Skeletal muscle cell (primary cell): ENCODE data around the gene MORC4.

Experiments
- DNase-seq: peaks from one replicate; pipeline ENCODE4 v3.0.0-alpha.2; 2010; ENCODE audit warnings: low read depth
- H3K4me3 ChIP-seq: 2 replicates; pipeline ENCODE4 v1.5.1; 2011; ENCODE audit warnings: low read depth, mild to moderate bottlenecking, control low read depth, low read length, moderate library complexity

The MORC4 gene

GRCh38 chrX:106955004-106955772 lies 44.8 kb downstream of the MORC4 start:
- no peak overlapping the region for H3K4me3 ChIP-seq
- DNase-seq, result no peak

DNA sequence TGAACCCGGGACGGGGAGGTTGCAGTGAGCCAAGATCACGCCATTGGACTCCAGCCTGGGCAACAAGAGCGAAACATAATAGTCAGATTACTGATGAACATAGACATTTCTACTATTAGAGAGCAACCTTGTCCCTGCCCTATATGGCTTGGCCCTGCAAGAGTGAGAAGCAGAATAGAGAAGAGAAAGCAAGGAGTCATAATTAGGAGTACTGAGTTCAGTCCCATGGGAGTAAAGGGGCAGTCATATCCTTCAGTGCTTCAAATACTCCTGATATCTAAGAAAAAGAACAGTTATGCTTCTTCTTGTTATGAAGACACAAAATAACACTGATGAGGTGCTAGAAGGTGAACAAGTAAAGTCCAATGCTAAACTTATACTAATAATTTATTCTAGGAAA lies 46.0 kb downstream of the MORC4 start:
- no peak for DNase-seq
- no peak overlapping the region for H3K4me3 ChIP-seq

DNA sequence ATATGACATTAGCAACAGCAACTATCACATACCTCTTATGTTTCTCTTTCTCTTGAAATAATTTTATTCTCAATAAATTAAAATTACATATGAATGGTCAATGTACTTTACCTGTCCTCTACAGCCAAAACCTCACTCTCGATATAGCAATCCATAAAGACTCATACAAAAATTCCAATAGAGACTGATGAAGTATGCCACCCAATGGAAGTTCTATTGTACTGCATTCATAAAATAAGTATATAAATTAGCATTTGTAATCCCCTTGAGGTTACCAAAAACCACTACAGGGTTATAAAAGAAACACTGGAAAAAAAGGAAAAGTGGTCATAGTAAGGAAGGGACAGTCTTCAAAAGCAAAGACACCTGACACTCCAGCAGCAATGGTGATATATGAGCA lies 47.0 kb downstream of the MORC4 start:
- DNase-seq, result no peak
- H3K4me3 ChIP-seq, result no peak overlapping the region

DNA sequence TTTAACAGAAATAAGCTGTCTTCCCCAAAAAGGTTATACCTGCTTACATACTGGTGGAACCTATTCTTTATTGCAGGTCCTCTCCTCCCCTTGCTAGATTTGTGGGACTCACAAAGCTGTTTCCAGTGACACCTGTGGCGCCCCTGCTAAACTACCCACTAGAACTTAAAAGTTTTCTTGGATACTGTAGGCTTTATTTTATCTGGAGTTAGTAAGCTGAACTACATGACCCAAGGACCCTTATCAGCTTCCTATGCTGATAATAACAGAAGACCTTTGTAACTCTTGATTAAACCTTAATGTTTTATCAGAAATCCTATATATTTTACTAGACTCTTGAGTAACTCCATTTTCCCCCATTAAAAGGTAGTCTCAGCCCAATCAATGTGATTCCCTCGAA lies 47.5 kb downstream of the MORC4 start:
- H3K4me3 ChIP-seq, result no peak overlapping the region
- no peak for DNase-seq

GRCh38 chrX:106952089-106952488 lies 47.9 kb downstream of the MORC4 start:
- H3K4me3 ChIP-seq, result no peak overlapping the region
- DNase-seq, result no peak

- no peak for DNase-seq
- no peak overlapping the region for H3K4me3 ChIP-seq
Measured at GRCh38 chrX:106951230-106951629, 48.8 kb downstream of the MORC4 start.

DNA sequence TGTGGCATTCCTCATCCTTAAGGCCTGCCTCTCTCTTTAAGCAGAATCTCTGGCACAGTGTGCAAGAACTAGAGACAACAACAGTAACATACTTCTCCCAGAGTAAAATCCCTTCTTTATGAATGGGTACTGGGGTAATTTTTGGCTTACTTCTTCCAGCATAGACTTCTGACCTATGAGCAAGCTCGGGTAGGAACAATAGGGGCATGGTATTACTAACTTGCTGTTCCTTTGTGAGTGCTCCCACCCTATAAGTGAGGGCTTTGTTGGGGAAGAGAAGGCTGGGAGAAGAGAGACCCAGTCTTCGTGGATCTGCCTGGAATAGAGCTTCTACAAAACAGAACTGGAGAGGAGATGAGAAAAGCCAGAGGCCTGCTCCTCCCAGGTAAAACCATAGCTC lies 49.6 kb downstream of the MORC4 start:
- no peak for DNase-seq
- H3K4me3 ChIP-seq, result no peak overlapping the region

GRCh38 chrX:106949366-106949765 lies 50.6 kb downstream of the MORC4 start:
- H3K4me3 ChIP-seq, result no peak overlapping the region
- DNase-seq, result no peak

DNA sequence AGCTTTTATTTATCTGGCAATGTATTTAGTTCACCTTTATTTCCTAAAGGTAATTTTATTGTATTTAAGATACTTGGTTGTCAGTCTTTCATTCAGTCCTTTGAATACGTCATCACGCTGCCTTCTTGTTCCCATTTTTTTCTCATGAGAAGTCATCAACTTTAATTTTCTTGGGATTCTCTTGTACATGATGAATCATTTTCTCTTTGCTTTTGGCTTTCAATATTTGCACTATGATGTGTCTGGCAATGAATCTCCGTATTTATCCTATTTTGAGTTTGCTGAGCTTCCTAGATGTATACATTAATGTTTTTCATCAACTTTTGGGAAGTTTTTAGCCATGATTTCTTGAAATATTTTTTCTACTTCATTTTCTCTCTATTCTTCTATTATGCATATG lies 51.4 kb downstream of the MORC4 start:
- no peak overlapping the region for H3K4me3 ChIP-seq
- DNase-seq, result no peak

DNA sequence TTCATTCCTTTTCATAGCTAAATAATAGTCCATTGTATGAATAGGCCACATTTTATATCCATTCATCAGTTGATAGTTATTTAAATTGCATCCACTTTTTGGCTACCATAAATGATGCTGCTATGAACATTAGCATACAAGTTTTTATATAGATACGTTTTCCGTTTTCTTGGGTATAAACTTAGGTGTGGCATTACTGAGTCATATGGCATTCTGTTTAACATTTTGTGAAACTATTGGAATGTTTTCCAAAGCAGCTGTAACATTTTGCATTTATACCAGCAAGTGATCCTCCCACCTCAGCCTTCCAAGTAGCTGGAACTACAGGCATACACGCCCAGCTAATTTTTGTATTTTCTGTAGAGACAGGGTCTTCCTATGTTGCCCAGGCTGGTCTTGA lies 53.5 kb downstream of the MORC4 start:
- DNase-seq, result no peak
- no peak overlapping the region for H3K4me3 ChIP-seq

GRCh38 chrX:106940068-106940467 lies 59.9 kb downstream of the MORC4 start:
- DNase-seq, result no peak
- no peak overlapping the region for H3K4me3 ChIP-seq

DNA sequence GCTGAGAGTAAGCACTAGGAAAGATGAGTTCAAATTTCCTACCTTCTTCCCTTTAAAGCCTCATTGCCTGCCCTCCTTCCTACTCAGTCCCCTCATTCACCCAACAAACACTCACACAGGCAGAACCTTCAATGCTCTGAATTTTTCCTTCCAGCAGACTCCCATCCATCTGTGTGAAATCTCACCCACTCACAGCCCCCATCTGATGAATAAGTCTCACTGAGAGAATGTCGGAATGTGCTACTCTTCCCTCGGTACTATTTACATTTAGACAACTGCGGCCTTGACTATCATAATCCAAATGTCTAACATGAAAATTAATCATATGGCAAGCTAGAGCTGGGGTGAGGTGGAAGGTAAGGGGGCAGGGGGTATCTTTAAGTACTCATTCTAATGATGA lies 60.4 kb downstream of the MORC4 start:
- no peak for DNase-seq
- H3K4me3 ChIP-seq, result no peak overlapping the region

DNA sequence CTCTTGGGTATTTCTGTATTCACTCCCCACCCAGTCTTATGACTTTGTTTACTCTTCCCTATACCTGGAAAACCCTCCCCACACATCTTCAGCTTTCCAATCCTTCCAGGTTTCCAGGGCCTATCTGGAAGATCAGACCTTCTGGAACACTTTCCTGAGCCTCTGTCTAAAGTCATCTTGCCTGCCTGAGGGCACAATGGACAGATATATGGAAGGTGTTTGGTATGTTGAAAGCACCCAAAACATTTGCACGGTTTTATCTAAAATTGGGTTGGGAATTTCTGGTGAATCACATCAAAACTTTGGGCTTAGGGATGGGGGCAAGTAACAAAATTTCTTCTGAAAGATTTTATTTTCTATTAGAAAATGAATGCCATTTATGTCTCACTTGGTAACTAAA lies 63.8 kb downstream of the MORC4 start:
- no peak overlapping the region for H3K4me3 ChIP-seq
- DNase-seq, result no peak

DNA sequence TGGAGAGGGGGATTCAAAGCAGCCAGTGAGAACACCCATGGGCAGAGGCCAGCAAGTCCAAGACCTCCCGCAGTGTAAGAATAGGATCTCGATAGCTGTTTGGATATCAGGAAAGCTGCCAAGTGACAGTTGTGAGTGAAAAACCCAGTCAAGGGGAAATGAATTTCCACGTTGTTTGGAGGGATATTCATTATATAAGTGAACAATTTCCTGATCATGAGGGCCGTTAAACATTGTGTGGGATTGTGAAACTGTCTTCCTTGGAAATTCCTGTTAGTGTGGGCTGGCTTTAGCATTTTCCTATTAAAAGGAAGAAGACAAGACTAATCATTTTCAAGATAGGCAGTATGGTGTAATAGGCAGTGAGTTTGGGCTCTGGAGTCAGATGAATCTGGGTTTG lies 64.8 kb downstream of the MORC4 start:
- DNase-seq, result no peak
- no peak overlapping the region for H3K4me3 ChIP-seq

DNA sequence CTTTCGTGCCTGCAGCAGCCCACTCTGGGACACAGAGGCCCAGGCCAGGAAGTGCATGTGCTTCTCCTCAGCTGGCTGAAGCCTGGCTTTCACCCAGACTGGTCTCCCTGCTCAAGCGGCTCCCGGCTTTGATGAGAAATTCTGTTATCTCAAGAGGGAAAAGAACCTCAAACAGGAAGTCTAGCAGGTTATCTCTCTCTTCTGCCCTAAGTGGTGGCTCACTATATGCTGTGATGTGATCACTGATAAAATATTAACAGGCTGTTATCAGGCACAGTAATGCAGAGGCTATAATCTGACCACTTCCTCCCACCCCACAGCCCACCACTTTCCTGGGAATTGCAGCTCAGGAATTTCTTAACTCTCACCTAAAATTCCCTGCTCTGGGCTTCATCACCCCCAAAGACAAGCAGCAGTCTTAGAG lies 66.5 kb downstream of the MORC4 start:
- H3K4me3 ChIP-seq, result no peak overlapping the region
- DNase-seq, result no peak

GRCh38 chrX:106932960-106933537 lies 67.0 kb downstream of the MORC4 start:
- no peak overlapping the region for H3K4me3 ChIP-seq
- no peak for DNase-seq

DNA sequence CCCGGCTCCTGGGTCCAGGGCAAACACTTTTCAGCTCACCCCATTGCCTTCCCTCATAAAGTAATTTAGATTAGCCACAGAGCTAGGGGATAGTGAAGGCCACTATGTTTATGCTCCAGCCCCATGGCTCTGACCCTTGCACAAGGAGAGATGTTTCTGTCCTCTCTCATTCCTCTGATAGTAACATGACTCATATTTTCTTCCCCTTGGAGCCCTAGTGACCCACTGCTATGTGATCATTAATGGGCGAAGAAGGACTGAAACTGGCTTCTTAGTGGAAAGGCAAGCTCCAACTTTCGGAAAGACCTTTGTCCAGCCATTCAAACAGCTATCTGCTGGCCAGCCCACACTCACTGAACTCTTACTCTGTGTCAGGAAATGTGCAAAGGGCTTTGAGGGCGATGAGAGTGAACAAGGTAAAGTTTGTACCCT lies 67.5 kb downstream of the MORC4 start:
- H3K4me3 ChIP-seq, result no peak overlapping the region
- no peak for DNase-seq

GRCh38 chrX:106931831-106932491 lies 68.1 kb downstream of the MORC4 start:
- no peak overlapping the region for H3K4me3 ChIP-seq
- no peak for DNase-seq

GRCh38 chrX:106928227-106928626 lies 71.8 kb downstream of the MORC4 start:
- no peak for DNase-seq
- no peak overlapping the region for H3K4me3 ChIP-seq

DNA sequence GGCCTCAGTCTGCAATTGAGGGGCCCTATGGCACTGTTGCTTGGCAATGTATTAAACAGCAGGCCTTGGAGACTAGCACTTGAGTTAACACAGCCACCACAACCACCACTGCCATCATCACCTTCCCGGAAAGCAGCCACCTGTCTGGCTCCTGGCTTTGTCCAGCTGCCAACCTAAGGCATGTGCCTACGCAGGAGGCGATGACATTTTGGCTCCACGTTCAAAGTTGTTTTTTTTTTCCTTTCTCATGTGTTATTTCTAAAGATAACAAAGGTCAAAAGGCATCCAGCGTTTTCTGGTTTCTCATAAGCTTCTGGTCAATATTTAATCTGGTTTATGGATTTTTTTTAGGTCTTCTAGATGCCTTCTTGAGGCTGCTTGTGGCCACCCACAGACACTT lies 72.3 kb downstream of the MORC4 start:
- no peak overlapping the region for H3K4me3 ChIP-seq
- DNase-seq, result no peak

GRCh38 chrX:106927023-106927422 lies 73.0 kb downstream of the MORC4 start:
- DNase-seq, result no peak
- no peak overlapping the region for H3K4me3 ChIP-seq
